HG03442 (cell line): ENCODE measurements around the gene STC2.

Source experiments
- ATAC-seq: cut with Tn5 transposase; IDR thresholded peaks from one replicate; pipeline ENCODE4 v1.9.1; 2021; ENCODE audit warnings: mild to moderate bottlenecking, moderate library complexity; ENCODE audit not compliant: unreplicated experiment

STC2 gene

DNA sequence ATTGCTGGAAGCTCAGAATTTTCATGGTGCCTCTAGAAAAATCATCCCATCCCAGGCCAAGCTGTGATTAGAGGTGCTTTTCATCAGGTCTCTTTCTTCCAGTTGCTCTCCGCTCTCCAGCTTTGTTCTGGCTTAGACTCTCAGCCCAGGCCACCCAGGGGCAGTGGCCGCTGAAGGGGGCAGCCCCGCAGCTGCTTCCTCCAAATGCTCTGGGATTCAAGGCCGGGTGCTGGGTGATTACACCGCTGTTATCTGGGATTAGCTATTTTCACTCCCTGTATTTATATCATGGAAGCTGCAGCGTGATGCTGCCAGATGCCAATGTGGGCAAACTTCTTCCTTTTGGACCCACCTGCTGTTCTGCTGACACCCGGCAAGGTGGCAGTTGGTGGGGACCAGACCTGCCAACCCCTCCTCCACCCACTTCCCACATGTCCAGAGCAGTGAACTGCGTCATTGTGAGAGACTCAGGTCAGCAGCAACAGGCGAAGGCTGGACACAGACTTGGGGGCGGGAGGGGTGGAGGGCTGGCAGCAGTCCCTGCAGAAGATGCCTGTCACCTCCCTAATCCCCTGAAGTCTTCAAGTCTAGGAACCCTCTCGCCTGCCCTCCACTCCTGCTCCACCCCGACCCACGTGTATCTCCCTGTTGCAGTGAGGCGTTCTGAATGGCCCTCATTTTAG, 59.3 kb downstream of the STC2 start:
- ATAC-seq: no peak

DNA sequence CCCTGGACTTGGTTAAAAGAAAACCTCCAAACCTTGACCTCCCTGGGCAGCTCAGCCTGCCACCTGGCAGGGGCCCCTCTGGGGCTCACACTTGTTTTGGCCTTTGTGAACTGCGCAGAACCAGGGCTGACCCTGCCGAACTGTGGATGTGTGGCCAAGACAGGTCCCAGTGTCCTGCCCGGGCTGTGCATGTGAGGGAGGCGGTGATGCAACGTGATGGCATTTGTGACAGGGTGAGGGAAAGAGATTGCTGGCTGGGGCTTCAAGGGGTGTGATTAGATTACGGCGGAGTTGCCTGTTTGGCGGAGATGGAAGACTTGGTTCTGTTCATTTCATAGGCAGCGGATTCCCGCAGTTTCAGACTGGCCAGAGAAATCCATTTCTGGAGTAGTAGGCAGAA, 62.8 kb downstream of the STC2 start:
- ATAC-seq: no peak
